ENCODE data around the gene DIAPH2. TPM values are rescaled to one million over a fixed set of nuclear protein-coding genes. Genes with fewer than 3 reads are reported as not detected.

DIAPH2 gene
- total RNA-seq, 1 donor from 2014 or later = 20.5 TPM

GRCh38 chrX:97481228-97481627, 796.6 kb downstream of the DIAPH2 start:
- TF ChIP-seq CTCF (IDR thresholded peaks at IDR 0.05) = no peak
- no peaks in the 10 kb centered on the region for H3K27me3 Mint-ChIP-seq
- no peaks in the 10 kb centered on the region for H3K9me3 Mint-ChIP-seq
- H3K36me3 Mint-ChIP-seq (ENCODE audit: low read depth) = no peaks in the 10 kb centered on the region
- no peak overlapping the region for H3K27ac Mint-ChIP-seq
- no peak for ATAC-seq (ENCODE audit: low read depth)
- no peak for DNase-seq
- POLR2A ChIA-PET = no interaction called here
- no peaks in the 10 kb centered on the region for H3K4me1 Mint-ChIP-seq
- CTCF ChIA-PET = no interaction called here
- H3K4me3 Mint-ChIP-seq = no peak overlapping the region
- intact Hi-C loops (cut with micrococcal nuclease) = no loop called here

GRCh38 chrX:97482666-97483300, 798.1 kb downstream of the DIAPH2 start:
- H3K4me3 Mint-ChIP-seq = no peak overlapping the region
- CTCF ChIA-PET = no interaction called here

GRCh38 chrX:97490656-97491055, 806.0 kb downstream of the DIAPH2 start:
- Mint-ChIP-seq H3K27ac (no peak overlapping the region), H3K36me3 (ENCODE audit: low read depth) (peaks cover 6% of the 10 kb centered on the region), H3K27me3 (no peaks in the 10 kb centered on the region), H3K4me1 (no peaks in the 10 kb centered on the region), H3K9me3 (peaks cover 4% of the 10 kb centered on the region), H3K4me3 (no peak overlapping the region)
- DNase-seq (no peak), ATAC-seq (ENCODE audit: low read depth) (no peak)
- ChIA-PET POLR2A (no interaction called here), CTCF (no interaction called here)
- intact Hi-C loops (cut with micrococcal nuclease) = no loop called here
- no peak for TF ChIP-seq CTCF (IDR thresholded peaks at IDR 0.05)

More at GRCh38 chrX:97482666-97483300, 798.1 kb downstream of the DIAPH2 start:
- Mint-ChIP-seq H3K9me3 (no peaks in the 10 kb centered on the region), H3K27me3 (no peaks in the 10 kb centered on the region), H3K36me3 (ENCODE audit: low read depth) (no peaks in the 10 kb centered on the region), H3K27ac (no peak overlapping the region), H3K4me1 (no peaks in the 10 kb centered on the region)
- DNase-seq (no peak), ATAC-seq (ENCODE audit: low read depth) (no peak)
- TF ChIP-seq CTCF (IDR thresholded peaks at IDR 0.05) = no peak
- intact Hi-C loops (cut with micrococcal nuclease) = no loop called here
- POLR2A ChIA-PET = interaction anchor here (0.7 kb wide), 1 partner anchor 1172 kb away, joined by 3 read pairs; no protein-coding TSS in a partner anchor

GRCh38 chrX:97494756-97495372, 810.2 kb downstream of the DIAPH2 start:
- DNase-seq (no peak), ATAC-seq (ENCODE audit: low read depth) (no peak)
- no peak for TF ChIP-seq CTCF (IDR thresholded peaks at IDR 0.05)
- no peak overlapping the region for H3K4me3 Mint-ChIP-seq
- peaks cover 6% of the 10 kb centered on the region for H3K36me3 Mint-ChIP-seq (ENCODE audit: low read depth)
- ChIA-PET CTCF (no interaction called here), POLR2A (no interaction called here)
- peaks cover 18% of the 10 kb centered on the region for H3K4me1 Mint-ChIP-seq
- H3K9me3 Mint-ChIP-seq = peaks cover 4% of the 10 kb centered on the region
- intact Hi-C loops (cut with micrococcal nuclease) = no loop called here
- H3K27me3 Mint-ChIP-seq = no peaks in the 10 kb centered on the region
- no peak overlapping the region for H3K27ac Mint-ChIP-seq

GRCh38 chrX:97498093-97498492, 813.5 kb downstream of the DIAPH2 start:
- intact Hi-C loops (cut with micrococcal nuclease) = no loop called here
- no peak for TF ChIP-seq CTCF (IDR thresholded peaks at IDR 0.05)
- ATAC-seq (ENCODE audit: low read depth) (no peak), DNase-seq (no peak)
- Mint-ChIP-seq H3K4me1 (peaks cover 18% of the 10 kb centered on the region), H3K9me3 (no peaks in the 10 kb centered on the region), H3K4me3 (no peak overlapping the region), H3K36me3 (ENCODE audit: low read depth) (no peaks in the 10 kb centered on the region), H3K27me3 (no peaks in the 10 kb centered on the region), H3K27ac (peak overlapping the region; percentile 68)
- ChIA-PET CTCF (no interaction called here), POLR2A (no interaction called here)

All from activated B cell treated with CpG ODN at 0.5 μM for 24 hours (primary cell).